ENCODE measurements around the gene TBC1D22A. TPM values are rescaled to one million over a fixed set of nuclear protein-coding genes. Genes with fewer than 3 reads are reported as not detected.

Gene TBC1D22A
- polyA plus RNA-seq, 1 of the 3 experiments (the other 2 are of a cell fraction): 16.5 TPM

DNA sequence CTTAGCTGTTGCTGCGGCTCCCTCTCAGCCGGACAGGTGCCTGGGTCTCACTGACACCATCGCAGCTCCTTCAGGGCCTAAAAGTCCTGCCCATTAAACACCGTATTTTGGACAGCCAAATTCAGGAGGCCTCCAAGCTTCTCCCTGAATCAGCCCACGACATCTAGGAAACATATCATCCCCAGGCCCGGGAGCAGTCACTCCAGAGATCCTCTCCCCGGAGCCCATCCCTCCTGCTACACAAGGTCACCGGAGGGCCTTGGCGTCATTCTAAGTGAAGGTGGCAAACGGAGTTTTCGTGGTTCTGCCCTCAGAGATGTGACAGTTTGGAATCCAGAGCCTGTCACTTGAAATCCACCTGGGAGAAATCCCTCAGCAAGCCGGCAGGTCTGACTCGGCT, 232.5 kb downstream of the TBC1D22A start:
- TF ChIP-seq, protein P1, sequence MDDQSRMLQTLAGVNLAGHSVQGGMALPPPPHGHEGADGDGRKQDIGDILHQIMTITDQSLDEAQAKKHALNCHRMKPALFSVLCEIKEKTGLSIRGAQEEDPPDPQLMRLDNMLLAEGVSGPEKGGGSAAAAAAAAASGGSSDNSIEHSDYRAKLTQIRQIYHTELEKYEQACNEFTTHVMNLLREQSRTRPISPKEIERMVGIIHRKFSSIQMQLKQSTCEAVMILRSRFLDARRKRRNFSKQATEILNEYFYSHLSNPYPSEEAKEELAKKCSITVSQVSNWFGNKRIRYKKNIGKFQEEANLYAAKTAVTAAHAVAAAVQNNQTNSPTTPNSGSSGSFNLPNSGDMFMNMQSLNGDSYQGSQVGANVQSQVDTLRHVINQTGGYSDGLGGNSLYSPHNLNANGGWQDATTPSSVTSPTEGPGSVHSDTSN (IDR thresholded peaks at IDR 0.05): no peak
- TF ChIP-seq MEF2A (IDR thresholded peaks at IDR 0.05; ENCODE audit: borderline replicate concordance, low read depth) (no peak), TEAD4 (IDR thresholded peaks at IDR 0.05; ENCODE audit: borderline replicate concordance, insufficient read depth) (no peak), TAF1 (IDR thresholded peaks at IDR 0.05; ENCODE audit: borderline replicate concordance, low read depth, low read length) (no peak), GATA2 (CRISPR knock-in tag; IDR thresholded peaks at IDR 0.05) (no peak), SIN3A (IDR thresholded peaks at IDR 0.05; ENCODE audit: borderline replicate concordance, low read depth, low read length) (no peak), NFIC (IDR thresholded peaks at IDR 0.05; ENCODE audit: borderline replicate concordance) (no peak), EP300 (IDR thresholded peaks at IDR 0.05; ENCODE audit: borderline replicate concordance in 1 of 2, low read depth in 1 of 2, low read length in 1 of 2) (no peak), EZH2phosphoT487 (IDR thresholded peaks at IDR 0.05; ENCODE audit: borderline replicate concordance, low read depth) (no peak), ZBTB33 (IDR thresholded peaks at IDR 0.05; ENCODE audit: borderline replicate concordance, low read depth) (no peak), FOSL2 (IDR thresholded peaks at IDR 0.05; ENCODE audit: borderline replicate concordance, low read depth) (no peak), SMC3 (IDR thresholded peaks at IDR 0.05; ENCODE audit: low read depth, low read length) (no peak), MXI1 (IDR thresholded peaks at IDR 0.05; ENCODE audit: low read depth, low read length) (no peak), RXRA (IDR thresholded peaks at IDR 0.05; ENCODE audit: borderline replicate concordance, low read depth) (no peak), MAX (IDR thresholded peaks at IDR 0.05; ENCODE audit: low read depth) (no peak), TCF12 (IDR thresholded peaks at IDR 0.05) (no peak)
- TF ChIP-seq, protein P2, sequence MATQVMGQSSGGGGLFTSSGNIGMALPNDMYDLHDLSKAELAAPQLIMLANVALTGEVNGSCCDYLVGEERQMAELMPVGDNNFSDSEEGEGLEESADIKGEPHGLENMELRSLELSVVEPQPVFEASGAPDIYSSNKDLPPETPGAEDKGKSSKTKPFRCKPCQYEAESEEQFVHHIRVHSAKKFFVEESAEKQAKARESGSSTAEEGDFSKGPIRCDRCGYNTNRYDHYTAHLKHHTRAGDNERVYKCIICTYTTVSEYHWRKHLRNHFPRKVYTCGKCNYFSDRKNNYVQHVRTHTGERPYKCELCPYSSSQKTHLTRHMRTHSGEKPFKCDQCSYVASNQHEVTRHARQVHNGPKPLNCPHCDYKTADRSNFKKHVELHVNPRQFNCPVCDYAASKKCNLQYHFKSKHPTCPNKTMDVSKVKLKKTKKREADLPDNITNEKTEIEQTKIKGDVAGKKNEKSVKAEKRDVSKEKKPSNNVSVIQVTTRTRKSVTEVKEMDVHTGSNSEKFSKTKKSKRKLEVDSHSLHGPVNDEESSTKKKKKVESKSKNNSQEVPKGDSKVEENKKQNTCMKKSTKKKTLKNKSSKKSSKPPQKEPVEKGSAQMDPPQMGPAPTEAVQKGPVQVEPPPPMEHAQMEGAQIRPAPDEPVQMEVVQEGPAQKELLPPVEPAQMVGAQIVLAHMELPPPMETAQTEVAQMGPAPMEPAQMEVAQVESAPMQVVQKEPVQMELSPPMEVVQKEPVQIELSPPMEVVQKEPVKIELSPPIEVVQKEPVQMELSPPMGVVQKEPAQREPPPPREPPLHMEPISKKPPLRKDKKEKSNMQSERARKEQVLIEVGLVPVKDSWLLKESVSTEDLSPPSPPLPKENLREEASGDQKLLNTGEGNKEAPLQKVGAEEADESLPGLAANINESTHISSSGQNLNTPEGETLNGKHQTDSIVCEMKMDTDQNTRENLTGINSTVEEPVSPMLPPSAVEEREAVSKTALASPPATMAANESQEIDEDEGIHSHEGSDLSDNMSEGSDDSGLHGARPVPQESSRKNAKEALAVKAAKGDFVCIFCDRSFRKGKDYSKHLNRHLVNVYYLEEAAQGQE (IDR thresholded peaks at IDR 0.05; ENCODE audit: low read depth, low read length): no peak
- TF ChIP-seq, protein P3, sequence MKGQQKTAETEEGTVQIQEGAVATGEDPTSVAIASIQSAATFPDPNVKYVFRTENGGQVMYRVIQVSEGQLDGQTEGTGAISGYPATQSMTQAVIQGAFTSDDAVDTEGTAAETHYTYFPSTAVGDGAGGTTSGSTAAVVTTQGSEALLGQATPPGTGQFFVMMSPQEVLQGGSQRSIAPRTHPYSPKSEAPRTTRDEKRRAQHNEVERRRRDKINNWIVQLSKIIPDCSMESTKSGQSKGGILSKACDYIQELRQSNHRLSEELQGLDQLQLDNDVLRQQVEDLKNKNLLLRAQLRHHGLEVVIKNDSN (IDR thresholded peaks at IDR 0.05; ENCODE audit: borderline replicate concordance, low read depth): no peak
- TF ChIP-seq, protein P4, sequence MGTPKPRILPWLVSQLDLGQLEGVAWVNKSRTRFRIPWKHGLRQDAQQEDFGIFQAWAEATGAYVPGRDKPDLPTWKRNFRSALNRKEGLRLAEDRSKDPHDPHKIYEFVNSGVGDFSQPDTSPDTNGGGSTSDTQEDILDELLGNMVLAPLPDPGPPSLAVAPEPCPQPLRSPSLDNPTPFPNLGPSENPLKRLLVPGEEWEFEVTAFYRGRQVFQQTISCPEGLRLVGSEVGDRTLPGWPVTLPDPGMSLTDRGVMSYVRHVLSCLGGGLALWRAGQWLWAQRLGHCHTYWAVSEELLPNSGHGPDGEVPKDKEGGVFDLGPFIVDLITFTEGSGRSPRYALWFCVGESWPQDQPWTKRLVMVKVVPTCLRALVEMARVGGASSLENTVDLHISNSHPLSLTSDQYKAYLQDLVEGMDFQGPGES (IDR thresholded peaks at IDR 0.05; ENCODE audit: low read depth, low read length): no peak
- H4K20me1 ChIP-seq (ENCODE audit: insufficient read depth): no peaks in the 10 kb centered on the region
- no peaks in the 10 kb centered on the region for H3K79me2 ChIP-seq (ENCODE audit: insufficient read depth)
- H3K4me1 ChIP-seq (ENCODE audit: control insufficient read depth in 1 of 2, insufficient read depth in 2 of 2, low read depth in 1 of 2, low read length in 1 of 2): peaks cover 0 to 7% of the 10 kb centered on the region in 2 experiments; a peak in 1 of 4 replicates
- ChIA-PET POLR2A (no interaction called here), CTCF (no interaction called here)
- no peak overlapping the region for H3K27ac ChIP-seq (ENCODE audit: low read depth in 2 of 2, low read length in 1 of 2)
- no peak overlapping the region for H3K4me2 ChIP-seq
- no peak overlapping the region for H3K9ac ChIP-seq
- no peaks in the 10 kb centered on the region for H3K27me3 ChIP-seq (ENCODE audit: insufficient read depth)
- H3K36me3 ChIP-seq (replicated peaks in 1 of 2; ENCODE audit: control insufficient read depth in 1 of 2, insufficient read depth in 2 of 2, low read length in 1 of 2): peaks cover 0 to 24% of the 10 kb centered on the region in 2 experiments
- no peak overlapping the region for H3K4me3 ChIP-seq (ENCODE audit: low read depth in 2 of 2, low read length in 1 of 2)
- no peaks in the 10 kb centered on the region for H3F3A ChIP-seq (replicated peaks; ENCODE audit: insufficient read depth)
- 95% methylated on average over 11 of the region's 13 CpGs for WGBS (ENCODE audit: low lambda C conversion rate)
- DNase-seq: no peak
- no peaks in the 10 kb centered on the region for H3K9me3 ChIP-seq
- H3K9me2 ChIP-seq: no peaks in the 10 kb centered on the region
- no peak overlapping the region for H2AFZ ChIP-seq (ENCODE audit: low read depth)
